ENCODE data around the gene SPARC. TPM values are rescaled to one million over a fixed set of nuclear protein-coding genes. Genes with fewer than 3 reads are reported as not detected.

Gene SPARC
- total RNA-seq, 2 experiments from 2014 or later, result not detected

DNA sequence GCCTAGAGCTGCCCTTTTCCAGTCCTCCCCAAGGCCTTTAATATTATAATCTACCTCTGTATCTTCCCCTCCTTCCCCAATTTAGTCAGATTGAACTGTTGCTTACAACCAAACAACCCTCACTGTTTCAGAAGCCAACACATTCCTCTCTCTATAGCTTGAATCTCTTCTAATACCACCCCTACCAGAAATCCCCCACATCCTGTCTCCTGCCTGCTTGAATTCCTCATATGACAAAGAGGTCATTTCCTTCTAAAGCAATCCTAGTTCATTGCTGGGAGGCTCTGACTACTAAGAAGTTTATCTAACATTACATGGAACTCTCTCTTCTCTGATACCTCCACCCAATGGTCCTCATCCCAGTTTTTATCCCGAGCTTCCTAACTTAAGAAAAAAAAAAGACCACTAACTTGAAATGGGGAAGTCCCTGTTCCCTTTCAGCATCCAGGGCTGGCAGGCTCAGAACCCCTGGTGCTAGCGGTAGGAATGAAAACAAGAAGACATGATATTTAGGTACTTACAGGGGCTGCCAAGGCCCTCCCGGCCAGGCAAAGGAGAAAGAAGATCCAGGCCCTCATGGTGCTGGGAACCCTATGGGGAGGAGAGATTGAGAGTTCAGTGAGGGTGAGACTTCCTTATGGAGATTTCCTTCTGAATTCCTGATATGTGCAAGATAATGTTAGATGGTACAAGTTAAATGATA, 11.0 kb downstream of the SPARC start:
- Mint-ChIP-seq H3K4me1 (ENCODE audit: low read depth) (peaks cover 3% of the 10 kb centered on the region), H3K27ac (no peak overlapping the region), H3K36me3 (ENCODE audit: low read depth) (no peaks in the 10 kb centered on the region), H3K4me3 (no peak overlapping the region), H3K27me3 (peaks cover 2% of the 10 kb centered on the region), H3K9me3 (no peaks in the 10 kb centered on the region)
- TF ChIP-seq, protein P1, sequence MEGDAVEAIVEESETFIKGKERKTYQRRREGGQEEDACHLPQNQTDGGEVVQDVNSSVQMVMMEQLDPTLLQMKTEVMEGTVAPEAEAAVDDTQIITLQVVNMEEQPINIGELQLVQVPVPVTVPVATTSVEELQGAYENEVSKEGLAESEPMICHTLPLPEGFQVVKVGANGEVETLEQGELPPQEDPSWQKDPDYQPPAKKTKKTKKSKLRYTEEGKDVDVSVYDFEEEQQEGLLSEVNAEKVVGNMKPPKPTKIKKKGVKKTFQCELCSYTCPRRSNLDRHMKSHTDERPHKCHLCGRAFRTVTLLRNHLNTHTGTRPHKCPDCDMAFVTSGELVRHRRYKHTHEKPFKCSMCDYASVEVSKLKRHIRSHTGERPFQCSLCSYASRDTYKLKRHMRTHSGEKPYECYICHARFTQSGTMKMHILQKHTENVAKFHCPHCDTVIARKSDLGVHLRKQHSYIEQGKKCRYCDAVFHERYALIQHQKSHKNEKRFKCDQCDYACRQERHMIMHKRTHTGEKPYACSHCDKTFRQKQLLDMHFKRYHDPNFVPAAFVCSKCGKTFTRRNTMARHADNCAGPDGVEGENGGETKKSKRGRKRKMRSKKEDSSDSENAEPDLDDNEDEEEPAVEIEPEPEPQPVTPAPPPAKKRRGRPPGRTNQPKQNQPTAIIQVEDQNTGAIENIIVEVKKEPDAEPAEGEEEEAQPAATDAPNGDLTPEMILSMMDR (IDR thresholded peaks at IDR 0.05), result no peak
- ChIA-PET CTCF (interaction anchor here (1.3 kb wide), 1 partner anchor 23 kb away, joined by 7 read pairs; no protein-coding TSS in a partner anchor), POLR2A (no interaction called here)
- no peak for ATAC-seq
- intact Hi-C loops (cut with micrococcal nuclease), result no loop called here
- DNase-seq, result no peak

DNA sequence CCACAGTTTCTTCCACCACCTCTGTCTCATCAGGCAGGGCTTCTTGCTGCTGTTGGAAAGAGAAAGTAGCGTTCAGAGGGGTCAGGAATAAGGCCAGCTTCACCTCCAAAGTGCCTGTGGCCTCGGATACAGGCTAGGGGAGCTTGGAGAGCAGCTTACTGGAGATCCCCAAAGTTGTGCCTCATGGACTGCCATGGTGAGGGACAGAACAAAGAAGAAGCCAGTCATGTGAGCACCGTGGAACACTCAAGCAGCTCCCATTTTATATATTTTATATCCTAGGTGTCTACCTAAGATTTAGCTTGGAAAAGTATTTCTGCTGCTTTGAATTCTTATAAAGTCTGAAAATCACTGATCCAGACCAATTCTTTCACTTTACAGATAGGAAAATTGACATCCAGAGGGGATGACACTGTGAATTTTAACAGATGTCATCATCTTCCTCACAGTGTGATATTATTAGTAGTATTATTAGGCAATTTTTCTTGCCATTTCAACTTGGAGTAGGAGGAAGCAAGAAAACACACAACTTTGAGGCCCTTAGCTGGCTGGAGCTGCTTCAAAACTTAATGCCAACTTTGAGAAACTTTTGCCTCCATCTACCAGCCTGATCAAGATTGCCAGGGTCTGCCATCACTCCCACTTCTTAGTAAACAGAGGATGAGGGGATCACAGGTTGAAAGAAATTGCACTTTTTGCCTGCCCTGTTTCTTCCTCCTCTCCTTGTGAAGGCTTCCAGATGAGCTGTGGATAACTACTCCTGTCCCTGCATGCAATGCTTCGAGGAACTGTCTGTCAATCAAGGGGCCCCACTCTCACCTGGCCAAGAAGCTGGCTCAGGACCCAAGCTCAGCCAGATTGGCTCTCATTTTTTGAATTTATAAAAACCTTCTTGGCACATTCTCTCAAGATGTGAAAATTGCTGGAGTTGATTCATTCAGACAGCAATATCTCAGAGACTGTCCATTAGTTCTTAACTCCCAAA, 11.8 kb downstream of the SPARC start:
- CTCF ChIA-PET, result interaction anchor here (1.0 to 1.3 kb wide), 2 partner anchors 16 to 23 kb away, joined by 5 to 7 read pairs; no protein-coding TSS in a partner anchor
- ATAC-seq, result no peak
- DNase-seq, result no peak
- H3K4me3 Mint-ChIP-seq, result no peak overlapping the region
- H3K36me3 Mint-ChIP-seq (ENCODE audit: low read depth), result no peaks in the 10 kb centered on the region
- no peaks in the 10 kb centered on the region for H3K9me3 Mint-ChIP-seq
- intact Hi-C loops (cut with micrococcal nuclease), result no loop called here
- TF ChIP-seq, protein P1 (IDR thresholded peaks at IDR 0.05), result no peak
- H3K27me3 Mint-ChIP-seq, result peaks cover 2% of the 10 kb centered on the region
- peaks cover 3% of the 10 kb centered on the region for H3K4me1 Mint-ChIP-seq (ENCODE audit: low read depth)
- POLR2A ChIA-PET, result no interaction called here
- H3K27ac Mint-ChIP-seq, result no peak overlapping the region

DNA sequence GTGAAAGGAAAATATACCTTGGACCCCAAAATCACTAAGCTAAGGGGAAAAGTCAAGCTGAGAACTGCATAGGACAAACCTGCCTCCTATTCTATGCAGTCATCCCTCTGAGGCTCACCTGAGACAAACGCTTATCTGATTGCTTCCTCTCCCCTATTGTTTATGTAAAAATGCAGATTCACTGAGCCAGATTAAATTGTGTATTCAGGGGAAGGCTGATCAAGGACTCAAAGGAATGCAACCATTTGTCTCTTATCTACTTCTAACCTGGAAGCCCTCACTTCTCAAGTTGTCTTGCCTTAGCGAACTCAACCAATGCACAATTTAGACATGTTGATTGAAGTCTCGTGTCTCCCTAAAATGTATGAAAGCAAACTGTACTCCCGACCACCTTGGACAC, 13.3 kb downstream of the SPARC start:
- Mint-ChIP-seq H3K9me3 (no peaks in the 10 kb centered on the region), H3K27me3 (peaks cover 2% of the 10 kb centered on the region), H3K27ac (no peak overlapping the region), H3K36me3 (ENCODE audit: low read depth) (no peaks in the 10 kb centered on the region), H3K4me3 (no peak overlapping the region), H3K4me1 (ENCODE audit: low read depth) (peaks cover 3% of the 10 kb centered on the region)
- ATAC-seq, result no peak
- ChIA-PET POLR2A (no interaction called here), CTCF (interaction anchor here (1.5 to 3.3 kb wide), 3 partner anchors 12 to 21 kb away, joined by 4 to 16 read pairs (median 6); no protein-coding TSS in a partner anchor)
- TF ChIP-seq, protein P1 (IDR thresholded peaks at IDR 0.05), result no peak
- no peak for DNase-seq
- intact Hi-C loops (cut with micrococcal nuclease), result no loop called here

DNA sequence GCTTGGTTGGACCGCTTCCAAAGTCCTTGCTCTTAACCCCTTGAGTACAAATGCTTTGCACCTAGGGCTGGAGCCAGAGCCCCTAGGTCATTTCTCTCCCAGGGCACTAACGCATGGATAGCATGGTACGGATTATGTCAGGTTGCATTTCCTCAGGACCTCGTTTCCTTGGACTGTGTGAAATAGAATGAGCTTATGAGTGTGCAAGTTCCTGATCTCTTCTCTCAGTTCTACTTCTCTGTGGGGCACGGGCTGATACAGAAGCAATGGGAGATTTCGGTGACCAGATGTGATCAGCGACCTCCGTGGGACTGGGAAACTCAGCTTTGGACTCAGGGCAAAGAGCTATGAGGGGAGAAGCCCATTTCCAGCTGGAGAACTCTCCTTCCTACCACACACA, 14.2 kb downstream of the SPARC start:
- DNase-seq (no peak), ATAC-seq (no peak)
- H3K27ac Mint-ChIP-seq, result no peak overlapping the region
- peaks cover 2% of the 10 kb centered on the region for H3K27me3 Mint-ChIP-seq
- H3K36me3 Mint-ChIP-seq (ENCODE audit: low read depth), result no peaks in the 10 kb centered on the region
- H3K4me1 Mint-ChIP-seq (ENCODE audit: low read depth), result peaks cover 3% of the 10 kb centered on the region
- CTCF ChIA-PET, result interaction anchor here (0.8 to 3.3 kb wide), 5 partner anchors 11 to 98 kb away, joined by 4 to 16 read pairs (median 5); no protein-coding TSS in a partner anchor
- POLR2A ChIA-PET, result no interaction called here
- H3K4me3 Mint-ChIP-seq, result no peak overlapping the region
- TF ChIP-seq, protein P1 (IDR thresholded peaks at IDR 0.05), result no peak
- H3K9me3 Mint-ChIP-seq, result no peaks in the 10 kb centered on the region
- intact Hi-C loops (cut with micrococcal nuclease), result no loop called here
